ENCODE measurements around the gene VPS13D. TPM values are rescaled to one million over a fixed set of nuclear protein-coding genes. Genes with fewer than 3 reads are reported as not detected.

The VPS13D gene
- total RNA-seq, 4 donors from 2014 or later: 137 to 238 (median 191) TPM

- TF ChIP-seq, protein P1, sequence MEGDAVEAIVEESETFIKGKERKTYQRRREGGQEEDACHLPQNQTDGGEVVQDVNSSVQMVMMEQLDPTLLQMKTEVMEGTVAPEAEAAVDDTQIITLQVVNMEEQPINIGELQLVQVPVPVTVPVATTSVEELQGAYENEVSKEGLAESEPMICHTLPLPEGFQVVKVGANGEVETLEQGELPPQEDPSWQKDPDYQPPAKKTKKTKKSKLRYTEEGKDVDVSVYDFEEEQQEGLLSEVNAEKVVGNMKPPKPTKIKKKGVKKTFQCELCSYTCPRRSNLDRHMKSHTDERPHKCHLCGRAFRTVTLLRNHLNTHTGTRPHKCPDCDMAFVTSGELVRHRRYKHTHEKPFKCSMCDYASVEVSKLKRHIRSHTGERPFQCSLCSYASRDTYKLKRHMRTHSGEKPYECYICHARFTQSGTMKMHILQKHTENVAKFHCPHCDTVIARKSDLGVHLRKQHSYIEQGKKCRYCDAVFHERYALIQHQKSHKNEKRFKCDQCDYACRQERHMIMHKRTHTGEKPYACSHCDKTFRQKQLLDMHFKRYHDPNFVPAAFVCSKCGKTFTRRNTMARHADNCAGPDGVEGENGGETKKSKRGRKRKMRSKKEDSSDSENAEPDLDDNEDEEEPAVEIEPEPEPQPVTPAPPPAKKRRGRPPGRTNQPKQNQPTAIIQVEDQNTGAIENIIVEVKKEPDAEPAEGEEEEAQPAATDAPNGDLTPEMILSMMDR (IDR thresholded peaks at IDR 0.05): no peak
- TF ChIP-seq POLR2A (IDR thresholded peaks at IDR 0.05): no peak
- no peak overlapping the region for H3K4me3 ChIP-seq (replicated peaks in 1 of 3)
- intact Hi-C loops (cut with DNase I): no loop called here
- peaks cover 64 to 83% of the 10 kb centered on the region in 2 donors for H3K4me1 ChIP-seq
- DNase-seq: no peak
- H3K27ac ChIP-seq: peak overlapping the region; percentile 65 to 86 (median 75)
- H3K27me3 ChIP-seq: no peaks in the 10 kb centered on the region
- H3K9me3 ChIP-seq: no peaks in the 10 kb centered on the region
- no peaks in the 10 kb centered on the region for H3K36me3 ChIP-seq
- WGBS, 2 donors: 69 to 74% methylated on average over 2 of the region's 2 CpGs
These were observed 246.1 kb downstream of the VPS13D start for GRCh38 chr1:12475947-12476346.

- WGBS, 2 donors: 96% methylated on average over 5 of the region's 5 CpGs
- Histone ChIP-seq H3K9me3 (no peaks in the 10 kb centered on the region), H3K4me1 (peaks cover 61 to 90% of the 10 kb centered on the region in 2 donors), H3K36me3 (no peaks in the 10 kb centered on the region), H3K27me3 (no peaks in the 10 kb centered on the region), H3K4me3 (replicated peaks in 1 of 3) (no peak overlapping the region), H3K27ac (peak overlapping the region; percentile 65 to 86 (median 75))
- DNase-seq: no peak
- TF ChIP-seq POLR2A (IDR thresholded peaks at IDR 0.05): no peak
- TF ChIP-seq, protein P1 (IDR thresholded peaks at IDR 0.05): no peak
- intact Hi-C loops (cut with DNase I): no loop called here
These were observed 247.5 kb downstream of the VPS13D start for GRCh38 chr1:12477314-12477713.

DNA sequence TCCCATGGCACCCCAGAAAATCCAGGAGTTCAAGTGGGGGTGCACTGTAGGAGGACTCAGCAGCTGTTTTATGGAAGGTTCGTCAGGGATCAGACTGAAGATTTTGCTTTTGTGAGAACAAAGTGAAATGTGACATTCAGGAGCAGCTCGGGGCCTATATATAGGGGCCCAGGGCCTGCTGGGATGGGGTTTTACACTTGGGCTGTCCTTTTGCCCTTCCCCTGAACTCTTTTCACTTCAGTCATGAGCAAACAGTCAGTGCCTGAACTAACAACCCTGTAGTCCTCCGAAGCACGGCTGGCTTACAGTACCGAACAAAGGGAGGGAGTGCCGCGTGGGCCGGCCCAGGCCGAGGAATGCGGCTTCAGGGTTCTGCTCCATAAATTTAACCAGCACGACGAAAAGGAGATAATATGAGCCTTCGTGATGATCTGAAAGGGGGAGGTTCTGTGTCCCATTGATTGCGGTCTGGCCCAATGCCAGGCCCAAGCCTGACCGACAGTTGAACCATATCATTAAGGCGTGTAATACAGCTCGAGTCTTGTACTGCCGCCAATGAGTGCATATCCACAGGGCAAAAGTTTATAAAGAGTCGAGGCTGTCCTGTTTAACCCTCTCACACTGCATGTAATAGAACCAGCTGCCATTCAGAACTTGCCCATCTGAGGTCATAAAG, 248.2 kb downstream of the VPS13D start:
- no peak overlapping the region for H3K4me3 ChIP-seq (replicated peaks in 1 of 3)
- DNase-seq: peak; percentile 91 to 94
- no peaks in the 10 kb centered on the region for H3K36me3 ChIP-seq
- WGBS, 2 donors: 9 to 10% methylated on average over 19 of the region's 19 CpGs
- peaks cover 61 to 92% of the 10 kb centered on the region in 2 donors for H3K4me1 ChIP-seq
- TF ChIP-seq, protein P1 (IDR thresholded peaks at IDR 0.05): no peak
- peak in 1 of 2 donors; percentile 45 for TF ChIP-seq POLR2A (IDR thresholded peaks at IDR 0.05)
- H3K9me3 ChIP-seq: no peaks in the 10 kb centered on the region
- peak overlapping the region; percentile 65 to 86 (median 75) for H3K27ac ChIP-seq
- H3K27me3 ChIP-seq: no peaks in the 10 kb centered on the region
- intact Hi-C loops (cut with DNase I): no loop called here

DNA sequence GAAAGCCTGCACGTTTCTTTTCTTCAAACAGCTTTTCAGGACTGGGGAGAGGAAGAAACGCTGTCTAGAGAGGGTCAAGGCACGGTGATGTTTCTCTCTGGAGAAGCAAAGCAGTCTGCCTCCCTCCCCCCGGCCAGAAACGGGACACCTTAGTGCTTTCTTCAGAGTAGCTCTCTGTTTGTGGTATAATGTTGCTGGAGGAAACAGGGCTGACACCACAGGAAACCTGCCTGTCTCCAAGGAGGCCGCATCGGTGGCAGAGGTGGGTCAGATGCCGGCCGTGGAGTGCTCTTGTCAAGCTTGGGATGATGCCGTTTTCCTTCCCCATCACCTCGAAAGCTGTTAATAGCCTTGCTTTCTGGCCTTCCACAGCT, 248.8 kb downstream of the VPS13D start:
- no peaks in the 10 kb centered on the region for H3K27me3 ChIP-seq
- H3K4me3 ChIP-seq (replicated peaks in 1 of 3): no peak overlapping the region
- H3K9me3 ChIP-seq: no peaks in the 10 kb centered on the region
- WGBS, 2 donors: 29 to 38% methylated on average over 9 to 11 of the region's 11 CpGs
- peaks cover 61 to 92% of the 10 kb centered on the region in 2 donors for H3K4me1 ChIP-seq
- no peak for TF ChIP-seq POLR2A (IDR thresholded peaks at IDR 0.05)
- TF ChIP-seq, protein P1 (IDR thresholded peaks at IDR 0.05): no peak
- intact Hi-C loops (cut with DNase I): no loop called here
- H3K36me3 ChIP-seq: no peaks in the 10 kb centered on the region
- DNase-seq: peak in 1 of 2 donors; percentile 32
- peak overlapping the region; percentile 65 to 86 (median 75) for H3K27ac ChIP-seq

DNA sequence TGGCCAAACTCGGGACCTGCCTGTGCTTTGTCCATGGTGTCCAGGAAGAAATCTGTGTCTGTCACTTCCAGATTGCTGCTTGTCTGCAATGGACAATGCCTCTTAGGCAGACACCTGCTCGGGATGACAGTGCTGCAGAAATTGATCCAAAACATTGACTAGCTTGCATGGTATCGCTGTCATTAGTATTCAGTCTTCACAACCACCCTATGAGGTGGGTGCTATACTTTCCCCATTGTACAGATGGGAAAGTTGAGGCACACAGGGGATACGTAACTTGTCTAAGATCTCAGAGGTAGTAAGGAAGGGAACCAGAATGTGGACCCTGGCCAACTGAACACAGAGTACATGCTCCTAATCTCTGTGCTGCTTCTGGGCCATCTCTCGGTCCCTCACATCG, 249.5 kb downstream of the VPS13D start:
- Histone ChIP-seq H3K4me1 (peaks cover 61 to 90% of the 10 kb centered on the region in 2 donors), H3K4me3 (replicated peaks in 1 of 3) (no peak overlapping the region), H3K36me3 (no peaks in the 10 kb centered on the region), H3K27ac (peak overlapping the region; percentile 65 to 86 (median 75)), H3K27me3 (no peaks in the 10 kb centered on the region), H3K9me3 (no peaks in the 10 kb centered on the region)
- no peak for DNase-seq
- intact Hi-C loops (cut with DNase I): no loop called here
- 89 to 96% methylated on average over 6 of the region's 6 CpGs for WGBS, 2 donors
- TF ChIP-seq, protein P1 (IDR thresholded peaks at IDR 0.05): no peak
- TF ChIP-seq POLR2A (IDR thresholded peaks at IDR 0.05): no peak

Data from thyroid gland (tissue), 4 donors.